KMS-11 (cell line): ENCODE measurements around the gene KLHL29.

Experiments used
- H2AFZ ChIP-seq: fragments of 200-600 bp; sonication (generic); 2 replicates; pipeline ENCODE4 v1.6.1; 2016; ENCODE audit warnings: antibody characterized with exemption, mixed run types, low read depth
- H3K27ac ChIP-seq: fragments of 200-600 bp; sonication (generic); 2 replicates; pipeline ENCODE4 v1.6.1; 2016; ENCODE audit warnings: mild to moderate bottlenecking, mixed run types
- H3K27me3 ChIP-seq: fragments of 200-600 bp; sonication (generic); 2 replicates; pipeline ENCODE4 v1.6.1; 2017; ENCODE audit warnings: mild to moderate bottlenecking, low read depth, mixed run types, moderate library complexity; ENCODE audit not compliant: insufficient read depth
- H3K36me3 ChIP-seq: fragments of 200-600 bp; sonication (generic); 2 replicates; pipeline ENCODE4 v1.6.1; 2017; ENCODE audit warnings: mild to moderate bottlenecking, mixed run types; ENCODE audit not compliant: insufficient read depth
- H3K4me1 ChIP-seq: fragments of 200-600 bp; sonication (generic); 2 replicates; pipeline ENCODE4 v1.6.1; 2016; ENCODE audit warnings: mild to moderate bottlenecking, low read depth, mixed run types; ENCODE audit not compliant: poor library complexity, severe bottlenecking
- H3K4me2 ChIP-seq: fragments of 200-600 bp; sonication (generic); 2 replicates; pipeline ENCODE4 v1.7.0; 2016; ENCODE audit warnings: mild to moderate bottlenecking, mixed run types
- H3K4me3 ChIP-seq: fragments of 200-600 bp; sonication (generic); IDR thresholded peaks from 2 replicates; pipeline ENCODE4 v1.6.1; 2017; ENCODE audit warnings: low read depth, low read length, mixed read lengths; ENCODE audit not compliant: insufficient read depth
- H3K79me2 ChIP-seq: fragments of 200-600 bp; sonication (generic); 2 replicates; pipeline ENCODE4 v1.6.1; 2016; ENCODE audit warnings: low read depth, mixed run types; ENCODE audit not compliant: insufficient read depth
- H3K9ac ChIP-seq: fragments of 200-600 bp; sonication (generic); 2 replicates; pipeline ENCODE4 v1.6.1; 2016; ENCODE audit warnings: mild to moderate bottlenecking, mixed run types
- H4K20me1 ChIP-seq: fragments of 200-600 bp; sonication (generic); 2 replicates; pipeline ENCODE4 v1.6.1; 2016; ENCODE audit warnings: mild to moderate bottlenecking, mixed run types; ENCODE audit not compliant: insufficient read depth
- TF ChIP-seq, protein P1 (sequence below): fragments of 200-600 bp; sonication (generic); conservative IDR thresholded peaks from 2 replicates; pipeline ENCODE4 v1.6.1; 2017; ENCODE audit warnings: low read depth, mild to moderate bottlenecking, antibody characterized with exemption, low read length, moderate library complexity, mixed read lengths

The KLHL29 gene

DNA sequence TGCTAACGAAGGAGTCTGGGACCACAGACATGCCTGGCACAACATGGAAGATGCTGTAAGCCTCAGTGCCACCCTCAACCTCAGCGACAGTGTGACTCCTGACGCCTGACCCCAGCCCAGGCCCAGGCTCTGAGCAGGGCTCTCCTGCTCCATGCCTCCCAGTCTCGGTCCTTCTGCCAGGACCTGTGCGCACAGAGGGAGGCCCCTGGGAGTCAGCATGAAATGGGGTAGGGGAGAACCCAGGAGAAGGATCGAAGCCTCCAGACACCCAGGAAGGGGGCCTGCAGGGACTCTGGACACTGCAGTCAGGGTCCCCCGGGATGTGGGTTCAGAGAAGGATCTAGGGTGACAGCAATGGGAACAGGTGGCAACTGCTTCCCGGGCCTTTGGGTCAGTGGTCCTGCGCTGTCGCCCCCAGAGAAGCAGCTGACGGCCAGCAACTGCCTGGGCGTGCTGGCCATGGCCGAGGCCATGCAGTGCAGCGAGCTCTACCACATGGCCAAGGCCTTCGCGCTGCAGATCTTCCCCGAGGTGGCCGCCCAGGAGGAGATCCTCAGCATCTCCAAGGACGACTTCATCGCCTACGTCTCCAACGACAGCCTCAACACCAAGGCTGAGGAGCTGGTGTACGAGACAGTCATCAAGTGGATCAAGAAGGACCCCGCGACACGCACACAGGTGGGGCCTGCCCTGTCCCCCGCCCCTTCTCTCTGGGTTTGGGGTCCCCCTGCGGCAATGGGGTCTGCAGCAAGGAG is 308.0 kb downstream of the KLHL29 start:
- H3K4me1 ChIP-seq: no peaks in the 10 kb centered on the region
- H3K4me2 ChIP-seq: no peak overlapping the region
- H3K27ac ChIP-seq: no peak overlapping the region
- no peaks in the 10 kb centered on the region for H3K27me3 ChIP-seq
- TF ChIP-seq, protein P1, sequence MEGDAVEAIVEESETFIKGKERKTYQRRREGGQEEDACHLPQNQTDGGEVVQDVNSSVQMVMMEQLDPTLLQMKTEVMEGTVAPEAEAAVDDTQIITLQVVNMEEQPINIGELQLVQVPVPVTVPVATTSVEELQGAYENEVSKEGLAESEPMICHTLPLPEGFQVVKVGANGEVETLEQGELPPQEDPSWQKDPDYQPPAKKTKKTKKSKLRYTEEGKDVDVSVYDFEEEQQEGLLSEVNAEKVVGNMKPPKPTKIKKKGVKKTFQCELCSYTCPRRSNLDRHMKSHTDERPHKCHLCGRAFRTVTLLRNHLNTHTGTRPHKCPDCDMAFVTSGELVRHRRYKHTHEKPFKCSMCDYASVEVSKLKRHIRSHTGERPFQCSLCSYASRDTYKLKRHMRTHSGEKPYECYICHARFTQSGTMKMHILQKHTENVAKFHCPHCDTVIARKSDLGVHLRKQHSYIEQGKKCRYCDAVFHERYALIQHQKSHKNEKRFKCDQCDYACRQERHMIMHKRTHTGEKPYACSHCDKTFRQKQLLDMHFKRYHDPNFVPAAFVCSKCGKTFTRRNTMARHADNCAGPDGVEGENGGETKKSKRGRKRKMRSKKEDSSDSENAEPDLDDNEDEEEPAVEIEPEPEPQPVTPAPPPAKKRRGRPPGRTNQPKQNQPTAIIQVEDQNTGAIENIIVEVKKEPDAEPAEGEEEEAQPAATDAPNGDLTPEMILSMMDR: no peak
- no peaks in the 10 kb centered on the region for H3K79me2 ChIP-seq
- H2AFZ ChIP-seq: no peak overlapping the region
- H3K9ac ChIP-seq: no peak overlapping the region
- no peak overlapping the region for H3K4me3 ChIP-seq
- no peaks in the 10 kb centered on the region for H3K36me3 ChIP-seq
- H4K20me1 ChIP-seq: no peaks in the 10 kb centered on the region

DNA sequence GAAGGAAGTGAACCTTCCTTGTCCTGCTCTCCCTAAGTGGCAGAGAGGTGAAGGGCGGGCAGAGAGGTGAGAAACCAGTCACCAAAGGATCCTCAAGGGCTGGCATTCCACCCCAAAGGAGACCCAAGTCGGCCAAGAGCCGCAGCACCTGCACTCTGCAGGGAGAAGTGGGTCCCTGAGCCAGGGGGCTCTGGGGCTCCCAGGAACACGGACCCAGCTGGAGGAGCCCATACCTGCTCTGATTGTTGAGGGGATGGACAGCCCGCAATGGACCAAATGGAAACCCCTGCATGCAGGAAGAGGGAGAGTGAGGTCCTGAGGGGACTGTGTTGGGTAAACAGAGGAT is 308.6 kb downstream of the KLHL29 start:
- Histone ChIP-seq H3K27me3 (no peaks in the 10 kb centered on the region), H3K79me2 (no peaks in the 10 kb centered on the region), H3K4me1 (no peaks in the 10 kb centered on the region), H3K9ac (no peak overlapping the region), H2AFZ (no peak overlapping the region), H3K4me2 (no peak overlapping the region), H4K20me1 (no peaks in the 10 kb centered on the region), H3K4me3 (no peak overlapping the region), H3K36me3 (no peaks in the 10 kb centered on the region), H3K27ac (no peak overlapping the region)
- TF ChIP-seq, protein P1: no peak

DNA sequence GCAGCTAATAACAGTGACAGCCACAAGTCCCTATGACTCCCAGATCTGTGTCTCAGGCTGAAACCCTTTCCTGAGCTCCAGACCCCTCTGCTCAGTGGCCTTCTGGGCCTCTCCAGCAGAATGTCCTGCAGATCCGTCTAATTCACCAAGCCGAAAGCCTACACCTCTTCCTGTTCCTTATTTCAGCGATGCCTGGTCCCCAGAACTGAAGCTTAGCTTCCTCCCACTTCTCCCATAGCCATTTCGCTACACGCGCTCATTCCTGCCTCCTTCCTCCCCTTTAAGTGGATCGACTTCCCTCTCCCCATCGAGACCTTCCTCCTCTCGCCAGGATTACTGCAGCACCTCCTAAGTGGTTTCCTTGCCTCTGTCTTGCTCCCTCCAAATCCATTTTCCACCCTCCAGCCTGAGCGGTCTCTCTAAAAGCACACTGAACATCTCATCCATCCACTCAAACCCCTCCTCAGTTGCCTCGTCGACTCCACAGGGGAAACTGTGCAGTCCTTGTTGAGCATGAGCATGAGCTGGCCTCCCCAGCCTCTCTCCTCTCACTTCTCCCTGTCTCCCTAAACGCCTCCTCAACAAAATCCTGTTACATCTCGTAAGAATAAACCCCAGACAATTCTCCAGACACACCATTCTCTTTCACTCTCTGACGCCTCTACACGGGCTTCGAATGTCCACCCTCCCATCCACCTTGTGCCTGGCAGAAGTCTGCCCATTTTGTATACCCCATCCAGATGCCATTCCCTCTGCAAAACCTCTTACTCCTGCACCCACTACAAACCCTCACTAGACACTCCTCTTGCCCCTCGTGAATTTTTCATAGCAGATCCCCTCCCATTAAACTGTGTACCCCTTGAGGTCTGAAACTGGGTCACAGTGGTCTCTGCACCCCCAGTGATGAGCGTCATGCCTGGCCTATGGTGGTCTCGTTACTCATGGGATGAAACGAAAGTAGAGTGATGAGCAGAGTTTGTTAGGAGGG is 309.4 kb downstream of the KLHL29 start:
- H4K20me1 ChIP-seq: no peaks in the 10 kb centered on the region
- H3K9ac ChIP-seq: no peak overlapping the region
- no peak overlapping the region for H3K27ac ChIP-seq
- no peaks in the 10 kb centered on the region for H3K36me3 ChIP-seq
- no peaks in the 10 kb centered on the region for H3K79me2 ChIP-seq
- H2AFZ ChIP-seq: no peak overlapping the region
- no peaks in the 10 kb centered on the region for H3K27me3 ChIP-seq
- H3K4me3 ChIP-seq: no peak overlapping the region
- H3K4me1 ChIP-seq: no peaks in the 10 kb centered on the region
- no peak overlapping the region for H3K4me2 ChIP-seq
- TF ChIP-seq, protein P1: no peak

DNA sequence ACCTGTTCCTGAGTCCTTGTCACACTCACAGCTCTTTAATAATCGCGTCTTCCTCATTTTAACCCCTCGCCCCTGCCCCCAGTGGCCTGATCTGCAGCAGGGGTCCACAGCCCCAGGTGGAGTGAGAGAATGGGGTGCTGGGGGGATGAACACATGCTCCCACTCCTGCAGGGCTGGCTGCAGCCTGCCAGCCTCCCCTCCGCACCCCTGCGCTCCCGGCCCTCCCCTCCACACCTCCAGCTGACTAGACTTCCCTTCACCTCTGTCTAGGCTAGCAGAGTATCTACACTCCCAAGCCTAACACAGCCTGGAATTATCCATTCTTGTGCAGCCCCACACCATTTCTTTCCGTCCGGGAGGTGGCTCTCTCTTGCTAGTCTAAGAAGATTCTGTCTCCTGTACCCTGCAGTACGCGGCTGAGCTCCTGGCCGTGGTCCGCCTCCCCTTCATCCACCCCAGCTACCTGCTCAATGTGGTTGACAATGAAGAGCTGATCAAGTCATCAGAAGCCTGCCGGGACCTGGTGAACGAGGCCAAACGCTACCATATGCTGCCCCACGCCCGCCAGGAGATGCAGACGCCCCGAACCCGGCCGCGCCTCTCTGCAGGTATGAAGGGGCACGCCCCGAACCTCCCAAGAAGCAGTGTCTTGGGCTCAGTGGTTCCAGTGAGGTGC is 310.4 kb downstream of the KLHL29 start:
- H3K36me3 ChIP-seq: no peaks in the 10 kb centered on the region
- TF ChIP-seq, protein P1: no peak

More for the DNA sequence above, 310.4 kb downstream of the KLHL29 start:
- H3K9ac ChIP-seq: no peak overlapping the region
- no peak overlapping the region for H3K4me2 ChIP-seq
- no peaks in the 10 kb centered on the region for H3K27me3 ChIP-seq
- H2AFZ ChIP-seq: no peak overlapping the region
- no peaks in the 10 kb centered on the region for H4K20me1 ChIP-seq
- no peaks in the 10 kb centered on the region for H3K4me1 ChIP-seq
- H3K79me2 ChIP-seq: no peaks in the 10 kb centered on the region
- H3K4me3 ChIP-seq: no peak overlapping the region
- no peak overlapping the region for H3K27ac ChIP-seq
